ENCODE data around the gene ZNF557. TPM values are rescaled to one million over a fixed set of nuclear protein-coding genes. Genes with fewer than 3 reads are reported as not detected.

The ZNF557 gene
- total RNA-seq, 1 donor from 2014 or later: 13.7 TPM

GRCh38 chr19:7069904-7070226 is 362 bp downstream of the ZNF557 start:
- TF ChIP-seq, protein P1, sequence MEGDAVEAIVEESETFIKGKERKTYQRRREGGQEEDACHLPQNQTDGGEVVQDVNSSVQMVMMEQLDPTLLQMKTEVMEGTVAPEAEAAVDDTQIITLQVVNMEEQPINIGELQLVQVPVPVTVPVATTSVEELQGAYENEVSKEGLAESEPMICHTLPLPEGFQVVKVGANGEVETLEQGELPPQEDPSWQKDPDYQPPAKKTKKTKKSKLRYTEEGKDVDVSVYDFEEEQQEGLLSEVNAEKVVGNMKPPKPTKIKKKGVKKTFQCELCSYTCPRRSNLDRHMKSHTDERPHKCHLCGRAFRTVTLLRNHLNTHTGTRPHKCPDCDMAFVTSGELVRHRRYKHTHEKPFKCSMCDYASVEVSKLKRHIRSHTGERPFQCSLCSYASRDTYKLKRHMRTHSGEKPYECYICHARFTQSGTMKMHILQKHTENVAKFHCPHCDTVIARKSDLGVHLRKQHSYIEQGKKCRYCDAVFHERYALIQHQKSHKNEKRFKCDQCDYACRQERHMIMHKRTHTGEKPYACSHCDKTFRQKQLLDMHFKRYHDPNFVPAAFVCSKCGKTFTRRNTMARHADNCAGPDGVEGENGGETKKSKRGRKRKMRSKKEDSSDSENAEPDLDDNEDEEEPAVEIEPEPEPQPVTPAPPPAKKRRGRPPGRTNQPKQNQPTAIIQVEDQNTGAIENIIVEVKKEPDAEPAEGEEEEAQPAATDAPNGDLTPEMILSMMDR (conservative IDR thresholded peaks at IDR 0.05): no peak
- H3K4me3 Mint-ChIP-seq: peak overlapping the region; percentile 96
- DNase-seq (ENCODE audit: extremely low spot score, unreplicated experiment): no peak
- no peaks in the 10 kb centered on the region for H3K9me3 Mint-ChIP-seq
- peaks cover 4% of the 10 kb centered on the region for H3K4me1 Mint-ChIP-seq (ENCODE audit: unreplicated experiment)
- no peaks in the 10 kb centered on the region for H3K27me3 Mint-ChIP-seq
- peaks cover 16% of the 10 kb centered on the region for H3K36me3 Mint-ChIP-seq
- H3K27ac Mint-ChIP-seq: peak overlapping the region; percentile 91

DNA sequence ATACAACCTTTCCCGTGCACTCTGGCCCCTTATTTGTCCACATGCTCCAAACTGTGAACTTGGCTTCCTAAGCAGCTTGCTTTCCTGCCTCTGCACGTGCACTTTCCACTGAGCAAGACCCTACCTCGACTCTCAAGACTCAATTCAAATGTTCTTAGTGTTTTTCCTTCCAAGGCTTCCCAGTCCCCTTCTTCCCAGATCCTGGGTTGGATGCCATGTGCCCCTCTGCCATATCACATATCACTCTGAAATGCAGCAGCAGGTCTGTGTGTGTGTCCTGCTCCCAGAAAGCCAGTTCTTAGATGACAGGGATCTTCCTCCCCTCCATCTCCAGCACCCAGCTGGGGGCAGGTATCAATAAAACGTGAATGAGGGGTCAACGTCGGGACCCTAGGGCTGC is 3.0 kb downstream of the ZNF557 start:
- DNase-seq (ENCODE audit: extremely low spot score, unreplicated experiment): no peak
- Mint-ChIP-seq H3K36me3 (peaks cover 36% of the 10 kb centered on the region), H3K27me3 (no peaks in the 10 kb centered on the region), H3K27ac (no peak overlapping the region), H3K4me1 (ENCODE audit: unreplicated experiment) (peaks cover 4% of the 10 kb centered on the region), H3K4me3 (peak overlapping the region; percentile 75), H3K9me3 (no peaks in the 10 kb centered on the region)
- TF ChIP-seq, protein P1 (conservative IDR thresholded peaks at IDR 0.05): no peak

GRCh38 chr19:7074705-7075282 is 5.3 kb downstream of the ZNF557 start:
- Mint-ChIP-seq H3K4me3 (no peak overlapping the region), H3K9me3 (peaks cover 11% of the 10 kb centered on the region), H3K27me3 (no peaks in the 10 kb centered on the region), H3K4me1 (ENCODE audit: unreplicated experiment) (no peaks in the 10 kb centered on the region), H3K27ac (no peak overlapping the region), H3K36me3 (peaks cover 54% of the 10 kb centered on the region)
- DNase-seq (ENCODE audit: extremely low spot score, unreplicated experiment): no peak
- TF ChIP-seq, protein P1 (conservative IDR thresholded peaks at IDR 0.05): no peak

- H3K9me3 Mint-ChIP-seq: peaks cover 11% of the 10 kb centered on the region
- DNase-seq (ENCODE audit: extremely low spot score, unreplicated experiment): no peak
- no peaks in the 10 kb centered on the region for H3K4me1 Mint-ChIP-seq (ENCODE audit: unreplicated experiment)
- TF ChIP-seq, protein P1 (conservative IDR thresholded peaks at IDR 0.05): no peak
- H3K4me3 Mint-ChIP-seq: no peak overlapping the region
- H3K36me3 Mint-ChIP-seq: peaks cover 65% of the 10 kb centered on the region
- no peaks in the 10 kb centered on the region for H3K27me3 Mint-ChIP-seq
- no peak overlapping the region for H3K27ac Mint-ChIP-seq
Measured at GRCh38 chr19:7076151-7076550, 6.6 kb downstream of the ZNF557 start.

GRCh38 chr19:7078008-7078407 is 8.5 kb downstream of the ZNF557 start:
- Mint-ChIP-seq H3K27ac (no peak overlapping the region), H3K9me3 (peaks cover 19% of the 10 kb centered on the region), H3K4me3 (no peak overlapping the region), H3K27me3 (no peaks in the 10 kb centered on the region), H3K4me1 (ENCODE audit: unreplicated experiment) (no peaks in the 10 kb centered on the region), H3K36me3 (peaks cover 75% of the 10 kb centered on the region)
- DNase-seq (ENCODE audit: extremely low spot score, unreplicated experiment): no peak
- TF ChIP-seq, protein P1 (conservative IDR thresholded peaks at IDR 0.05): no peak
